ENCODE measurements around the gene KCNH4. TPM values are rescaled to one million over a fixed set of nuclear protein-coding genes. Genes with fewer than 3 reads are reported as not detected.
A peak's percentile ranks its signal among the peaks of the same experiment; 100 is the strongest.

KCNH4 gene
- polyA plus RNA-seq, 1 donor (not counting 4 experiments of a cell fraction or from before 2014, with no cell fraction given): not detected

- Histone ChIP-seq H3K79me2 (ENCODE audit: control insufficient read depth, insufficient read depth, low read length) (peaks cover 3% of the 10 kb centered on the region), H3K4me2 (ENCODE audit: control insufficient read depth, extremely low read depth, insufficient read depth, low read depth, low read length) (no peak overlapping the region), H3K9ac (ENCODE audit: control insufficient read depth, extremely low read depth, insufficient read depth, low read length) (no peak overlapping the region), H3K9me1 (ENCODE audit: control insufficient read depth, extremely low read depth, insufficient read depth, low read length) (no peaks in the 10 kb centered on the region), H3K4me3 (ENCODE audit: control insufficient read depth in 2 of 3, extremely low read depth in 1 of 3, insufficient read depth in 2 of 3, low read depth in 1 of 3, low read length in 3 of 3) (no peak overlapping the region), H3K4me1 (ENCODE audit: control insufficient read depth, extremely low read depth, insufficient read depth, low read length) (peaks cover 19% of the 10 kb centered on the region), H3K36me3 (ENCODE audit: control insufficient read depth in 2 of 2, extremely low read depth in 1 of 2, insufficient read depth in 2 of 2, low read length in 2 of 2) (peaks cover 20 to 32% of the 10 kb centered on the region in 2 experiments), H3K9me3 (ENCODE audit: control insufficient read depth, low read depth, low read length) (no peaks in the 10 kb centered on the region), H4K20me1 (ENCODE audit: control insufficient read depth, extremely low read depth, insufficient read depth, low read length) (peaks cover 3% of the 10 kb centered on the region), H3K27me3 (ENCODE audit: control insufficient read depth, extremely low read depth, insufficient read depth, low read length) (no peaks in the 10 kb centered on the region), H2AFZ (ENCODE audit: control insufficient read depth, low read length) (no peak overlapping the region), H3K27ac (ENCODE audit: control insufficient read depth, insufficient read depth, low read length) (no peak overlapping the region)
- dilution Hi-C loops (cut with MboI; ENCODE audit: extremely low pct_ligation_motif_present, low sequenced_read_pairs): no loop called here
- DNase-seq (ENCODE audit: low read depth, low spot score) (no peak), FAIRE-seq (no peak)
- TF ChIP-seq EZH2 (IDR thresholded peaks at IDR 0.05; ENCODE audit: low read length): no peak
- TF ChIP-seq, protein P1, sequence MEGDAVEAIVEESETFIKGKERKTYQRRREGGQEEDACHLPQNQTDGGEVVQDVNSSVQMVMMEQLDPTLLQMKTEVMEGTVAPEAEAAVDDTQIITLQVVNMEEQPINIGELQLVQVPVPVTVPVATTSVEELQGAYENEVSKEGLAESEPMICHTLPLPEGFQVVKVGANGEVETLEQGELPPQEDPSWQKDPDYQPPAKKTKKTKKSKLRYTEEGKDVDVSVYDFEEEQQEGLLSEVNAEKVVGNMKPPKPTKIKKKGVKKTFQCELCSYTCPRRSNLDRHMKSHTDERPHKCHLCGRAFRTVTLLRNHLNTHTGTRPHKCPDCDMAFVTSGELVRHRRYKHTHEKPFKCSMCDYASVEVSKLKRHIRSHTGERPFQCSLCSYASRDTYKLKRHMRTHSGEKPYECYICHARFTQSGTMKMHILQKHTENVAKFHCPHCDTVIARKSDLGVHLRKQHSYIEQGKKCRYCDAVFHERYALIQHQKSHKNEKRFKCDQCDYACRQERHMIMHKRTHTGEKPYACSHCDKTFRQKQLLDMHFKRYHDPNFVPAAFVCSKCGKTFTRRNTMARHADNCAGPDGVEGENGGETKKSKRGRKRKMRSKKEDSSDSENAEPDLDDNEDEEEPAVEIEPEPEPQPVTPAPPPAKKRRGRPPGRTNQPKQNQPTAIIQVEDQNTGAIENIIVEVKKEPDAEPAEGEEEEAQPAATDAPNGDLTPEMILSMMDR (optimal IDR thresholded peaks at IDR 0.05 in 1 of 3, IDR thresholded peaks at IDR 0.05 in 1 of 3, conservative IDR thresholded peaks at IDR 0.05 in 1 of 3; ENCODE audit: extremely low read depth in 1 of 3, insufficient read depth in 2 of 3, low read length in 3 of 3): peak in 1 of 3 experiments; percentile 17
These were observed 56.7 kb downstream of the KCNH4 start for GRCh38 chr17:42124256-42124655.

DNA sequence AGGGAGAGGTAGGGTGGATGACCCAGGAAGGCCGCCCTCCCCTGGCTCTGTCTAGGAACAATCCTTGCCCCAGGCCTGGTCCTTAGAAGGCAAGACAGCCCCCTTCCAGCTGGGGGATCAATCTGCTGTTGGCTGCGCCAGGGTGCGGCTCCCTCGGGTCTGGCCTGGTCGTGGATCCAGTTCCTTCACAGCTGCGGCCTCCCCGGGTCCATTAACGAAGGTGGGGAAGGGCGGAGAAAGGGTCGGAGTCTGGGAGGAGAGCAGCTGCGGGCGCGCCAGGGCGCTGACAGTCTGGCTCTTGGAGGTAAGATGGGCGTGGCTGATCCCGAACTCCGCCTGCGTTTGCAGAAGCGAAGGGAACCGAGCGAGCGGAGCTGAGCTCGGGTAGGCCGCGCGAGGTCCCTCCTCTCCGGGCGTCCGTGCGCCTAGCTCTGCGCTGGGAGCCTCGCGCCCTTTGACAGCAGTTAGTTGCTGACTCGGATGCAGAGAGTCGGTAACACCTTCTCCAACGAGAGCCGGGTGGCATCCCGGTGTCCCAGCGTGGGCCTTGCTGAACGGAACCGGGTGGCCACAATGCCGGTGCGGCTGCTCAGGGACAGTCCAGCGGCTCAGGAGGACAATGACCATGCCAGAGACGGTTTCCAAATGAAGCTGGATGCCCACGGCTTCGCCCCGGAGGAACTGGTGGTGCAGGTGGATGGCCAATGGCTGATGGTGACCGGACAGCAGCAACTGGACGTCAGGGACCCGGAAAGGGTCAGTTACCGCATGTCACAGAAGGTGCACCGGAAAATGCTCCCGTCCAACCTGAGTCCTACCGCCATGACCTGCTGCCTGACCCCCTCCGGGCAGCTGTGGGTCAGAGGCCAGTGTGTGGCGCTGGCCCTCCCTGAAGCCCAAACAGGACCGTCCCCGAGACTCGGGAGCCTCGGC, 58.3 kb downstream of the KCNH4 start, which contains the start of gene HSPB9:
Gene HSPB9 (plus strand): TSS at position 434 of the 933 bp plus-strand sequence. CDS start 47 bp downstream, at position 481.
- Histone ChIP-seq H3K36me3 (ENCODE audit: control insufficient read depth in 2 of 2, extremely low read depth in 1 of 2, insufficient read depth in 2 of 2, low read length in 2 of 2) (peaks cover 11 to 18% of the 10 kb centered on the region in 2 experiments), H3K27ac (ENCODE audit: control insufficient read depth, insufficient read depth, low read length) (no peak within 1 kb of the TSS), H3K4me2 (ENCODE audit: control insufficient read depth, extremely low read depth, insufficient read depth, low read depth, low read length) (peak within 1 kb of the TSS; percentile 63), H2AFZ (ENCODE audit: control insufficient read depth, low read length) (no peak within 1 kb of the TSS), H3K27me3 (ENCODE audit: control insufficient read depth, extremely low read depth, insufficient read depth, low read length) (no peaks in the 10 kb centered on the region), H3K79me2 (ENCODE audit: control insufficient read depth, insufficient read depth, low read length) (peaks cover 3% of the 10 kb centered on the region), H4K20me1 (ENCODE audit: control insufficient read depth, extremely low read depth, insufficient read depth, low read length) (no peaks in the 10 kb centered on the region), H3K4me3 (ENCODE audit: control insufficient read depth in 2 of 3, extremely low read depth in 1 of 3, insufficient read depth in 2 of 3, low read depth in 1 of 3, low read length in 3 of 3) (no peak within 1 kb of the TSS), H3K9ac (ENCODE audit: control insufficient read depth, extremely low read depth, insufficient read depth, low read length) (no peak within 1 kb of the TSS), H3K4me1 (ENCODE audit: control insufficient read depth, extremely low read depth, insufficient read depth, low read length) (peaks cover 23% of the 10 kb centered on the region), H3K9me3 (ENCODE audit: control insufficient read depth, low read depth, low read length) (no peaks in the 10 kb centered on the region), H3K9me1 (ENCODE audit: control insufficient read depth, extremely low read depth, insufficient read depth, low read length) (no peaks in the 10 kb centered on the region)
- FAIRE-seq (peak; percentile 32), DNase-seq (ENCODE audit: low read depth, low spot score) (no peak)
- dilution Hi-C loops (cut with MboI; ENCODE audit: extremely low pct_ligation_motif_present, low sequenced_read_pairs): no loop called here
- TF ChIP-seq EZH2 (IDR thresholded peaks at IDR 0.05; ENCODE audit: low read length): no peak
- TF ChIP-seq, protein P1 (optimal IDR thresholded peaks at IDR 0.05 in 1 of 3, IDR thresholded peaks at IDR 0.05 in 1 of 3, conservative IDR thresholded peaks at IDR 0.05 in 1 of 3; ENCODE audit: extremely low read depth in 1 of 3, insufficient read depth in 2 of 3, low read length in 3 of 3): no peak
